GM12872 (cell line): ENCODE data around the gene ZBBX.
A peak's percentile ranks its signal among the peaks of the same experiment; 100 is the strongest.

Experiments used
- CTCF ChIP-seq: IDR thresholded peaks from 3 replicates; pipeline ENCODE4 v1.5.1; 2011; ENCODE audit warnings: low read depth, mild to moderate bottlenecking, low read length, moderate library complexity; ENCODE audit not compliant: insufficient read depth

ZBBX gene

GRCh38 chr3:167350245-167350862 is 29.7 kb downstream of the ZBBX start:
- TF ChIP-seq CTCF: peak; percentile 35; the same call in 1 of the 3 replicates

GRCh38 chr3:167346171-167346570 is 33.9 kb downstream of the ZBBX start:
- no peak for TF ChIP-seq CTCF

GRCh38 chr3:167330993-167331785 is 48.9 kb downstream of the ZBBX start:
- no peak for TF ChIP-seq CTCF

GRCh38 chr3:167323572-167323971 is 56.5 kb downstream of the ZBBX start:
- no peak for TF ChIP-seq CTCF

- TF ChIP-seq CTCF: no peak
Observed at GRCh38 chr3:167318996-167319615, 61.0 kb downstream of the ZBBX start.

GRCh38 chr3:167318306-167318705 is 61.8 kb downstream of the ZBBX start:
- no peak for TF ChIP-seq CTCF

- no peak for TF ChIP-seq CTCF
Observed at GRCh38 chr3:167306319-167306718, 73.8 kb downstream of the ZBBX start.
